ENCODE data around the gene SDCBP2.

The SDCBP2 gene

DNA sequence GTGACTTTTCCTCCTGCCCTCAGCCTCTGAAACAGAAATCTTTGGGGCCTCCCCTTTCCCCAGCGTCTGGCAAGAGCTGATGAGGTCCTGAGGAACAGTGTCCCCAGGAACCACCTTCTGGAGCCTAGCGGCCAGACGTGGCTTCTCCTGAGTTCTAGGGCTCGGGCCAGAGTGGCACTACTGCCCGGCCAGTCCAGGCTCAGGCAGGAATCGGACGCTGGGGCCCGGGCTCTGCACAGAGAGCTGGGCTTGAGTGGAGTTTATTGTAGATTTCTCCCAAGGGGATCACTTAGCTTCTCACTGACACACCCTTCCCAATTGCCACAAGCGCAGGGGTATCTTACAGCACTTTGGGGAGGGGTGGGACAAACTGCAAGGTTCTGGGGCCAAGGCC, 20.2 kb downstream of the SDCBP2 start:
- no peak for DNase-seq (ENCODE audit: extremely low spot score)
- ChIA-PET CTCF (interaction anchor here (0.5 kb wide), 1 partner anchor 10 kb away, joined by 4 read pairs; no protein-coding TSS in a partner anchor), POLR2A (interaction anchor here (0.8 kb wide), 1 partner anchor 17 kb away, joined by 3 read pairs; no protein-coding TSS in a partner anchor)
- no peak for TF ChIP-seq ELF4 (IDR thresholded peaks at IDR 0.05)
- TF ChIP-seq FOXA1 (IDR thresholded peaks at IDR 0.05), result no peak
- no peak for TF ChIP-seq HDGF (IDR thresholded peaks at IDR 0.05; ENCODE audit: borderline replicate concordance)

DNA sequence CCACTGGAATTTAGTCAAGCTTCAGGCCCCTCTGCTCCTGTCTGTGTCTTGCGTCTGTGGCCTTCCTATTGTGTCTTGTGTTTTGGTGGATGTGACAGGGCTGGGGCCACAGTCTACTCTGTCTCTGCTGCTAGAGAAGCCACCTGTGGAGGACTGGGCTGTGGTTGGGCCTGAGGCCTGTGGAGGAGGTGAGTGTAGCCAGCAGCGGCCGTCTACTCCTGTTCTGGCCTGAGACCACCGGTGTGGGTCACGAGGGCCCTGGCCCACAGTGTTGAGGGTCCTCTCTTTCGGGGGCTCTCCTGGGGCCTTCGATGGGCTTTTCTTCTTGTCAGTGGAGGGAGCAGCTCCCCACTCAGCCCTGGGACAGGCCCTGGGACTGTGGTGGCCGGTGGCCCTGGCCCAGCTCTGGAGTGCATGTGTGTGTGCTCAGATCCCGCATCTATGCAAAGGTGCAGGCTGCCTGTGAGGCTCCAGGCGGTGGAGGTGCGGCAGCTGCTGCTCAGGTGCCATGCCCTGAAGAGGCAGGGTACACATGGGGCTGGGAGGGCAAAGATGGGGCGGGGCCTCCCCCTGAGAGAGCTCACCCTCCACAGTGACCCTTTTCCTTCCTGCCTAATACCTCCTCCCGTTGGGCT, 20.8 kb downstream of the SDCBP2 start:
- DNase-seq (ENCODE audit: extremely low spot score), result no peak
- POLR2A ChIA-PET, result interaction anchor here (0.8 kb wide), 1 partner anchor 18 kb away, joined by 3 read pairs; no protein-coding TSS in a partner anchor
- CTCF ChIA-PET, result interaction anchor here (0.5 kb wide), 1 partner anchor 9 kb away, joined by 4 read pairs; no protein-coding TSS in a partner anchor
- TF ChIP-seq NFRKB (IDR thresholded peaks at IDR 0.05), result no peak
- TF ChIP-seq SP1 (IDR thresholded peaks at IDR 0.05), result no peak
- no peak for TF ChIP-seq FOXK2 (IDR thresholded peaks at IDR 0.05)
- TF ChIP-seq, protein P1, sequence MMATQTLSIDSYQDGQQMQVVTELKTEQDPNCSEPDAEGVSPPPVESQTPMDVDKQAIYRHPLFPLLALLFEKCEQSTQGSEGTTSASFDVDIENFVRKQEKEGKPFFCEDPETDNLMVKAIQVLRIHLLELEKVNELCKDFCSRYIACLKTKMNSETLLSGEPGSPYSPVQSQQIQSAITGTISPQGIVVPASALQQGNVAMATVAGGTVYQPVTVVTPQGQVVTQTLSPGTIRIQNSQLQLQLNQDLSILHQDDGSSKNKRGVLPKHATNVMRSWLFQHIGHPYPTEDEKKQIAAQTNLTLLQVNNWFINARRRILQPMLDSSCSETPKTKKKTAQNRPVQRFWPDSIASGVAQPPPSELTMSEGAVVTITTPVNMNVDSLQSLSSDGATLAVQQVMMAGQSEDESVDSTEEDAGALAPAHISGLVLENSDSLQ (IDR thresholded peaks at IDR 0.05), result no peak
- no peak for TF ChIP-seq ZNF384 (IDR thresholded peaks at IDR 0.05)
- TF ChIP-seq BHLHE40 (IDR thresholded peaks at IDR 0.05; ENCODE audit: borderline replicate concordance), result no peak
- TF ChIP-seq ARNT (IDR thresholded peaks at IDR 0.05), result no peak
- no peak for TF ChIP-seq FOXM1 (IDR thresholded peaks at IDR 0.05; ENCODE audit: borderline replicate concordance)

DNA sequence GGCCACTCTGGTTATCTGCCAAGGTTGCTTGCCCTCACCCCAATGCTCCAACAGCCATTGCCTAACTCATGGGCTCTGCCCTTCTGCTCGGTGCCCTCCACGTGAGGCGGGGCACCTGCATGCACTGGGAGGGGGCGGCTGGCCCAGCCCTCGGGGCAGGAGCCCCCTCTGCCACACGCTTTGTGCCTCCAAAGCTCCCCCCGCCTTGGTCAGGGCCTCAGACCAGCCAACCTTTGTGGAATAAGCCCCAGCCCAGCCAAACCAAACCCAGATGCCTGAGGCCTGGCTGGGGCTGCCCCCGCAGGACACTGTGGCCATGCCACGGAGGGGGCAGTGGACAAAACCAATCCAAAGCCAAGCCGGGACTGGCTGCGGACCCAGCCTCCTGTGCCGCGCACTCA, 21.4 kb downstream of the SDCBP2 start:
- ChIA-PET CTCF (no interaction called here), POLR2A (no interaction called here)
- DNase-seq (ENCODE audit: extremely low spot score), result no peak
- TF ChIP-seq FOXM1 (IDR thresholded peaks at IDR 0.05; ENCODE audit: borderline replicate concordance) (no peak), CTBP1 (IDR thresholded peaks at IDR 0.05; ENCODE audit: borderline replicate concordance) (no peak), BHLHE40 (IDR thresholded peaks at IDR 0.05; ENCODE audit: borderline replicate concordance) (no peak)

DNA sequence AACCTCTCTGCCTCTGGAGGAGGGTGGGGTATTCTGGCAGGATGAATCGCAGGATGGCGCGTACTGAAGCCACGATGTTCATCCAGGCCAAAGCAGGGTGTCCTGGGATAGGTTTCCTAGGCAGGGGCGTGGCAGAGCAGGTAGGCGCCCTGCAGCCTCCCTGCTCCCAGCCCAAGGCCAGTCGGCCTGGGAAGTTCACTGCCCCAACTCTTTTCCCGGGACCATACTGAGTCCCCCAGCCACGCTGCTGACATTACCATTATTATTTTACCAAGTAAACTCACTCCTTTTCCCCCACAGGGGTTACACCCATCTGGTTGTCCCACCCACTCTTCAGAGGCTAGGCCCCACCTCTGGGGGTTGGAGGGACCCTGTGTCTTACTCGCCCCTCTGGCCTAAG, 21.8 kb downstream of the SDCBP2 start:
- TF ChIP-seq BHLHE40 (IDR thresholded peaks at IDR 0.05; ENCODE audit: borderline replicate concordance), result no peak
- TF ChIP-seq LEF1 (IDR thresholded peaks at IDR 0.05; ENCODE audit: borderline replicate concordance), result no peak
- TF ChIP-seq FOXK2 (IDR thresholded peaks at IDR 0.05), result no peak
- TF ChIP-seq CTBP1 (IDR thresholded peaks at IDR 0.05; ENCODE audit: borderline replicate concordance), result no peak
- no peak for TF ChIP-seq ARNT (IDR thresholded peaks at IDR 0.05)
- TF ChIP-seq ZNF384 (IDR thresholded peaks at IDR 0.05), result no peak
- no peak for TF ChIP-seq SP1 (IDR thresholded peaks at IDR 0.05)
- TF ChIP-seq FOXM1 (IDR thresholded peaks at IDR 0.05; ENCODE audit: borderline replicate concordance), result no peak
- no peak for TF ChIP-seq ELF4 (IDR thresholded peaks at IDR 0.05)
- TF ChIP-seq TARDBP (IDR thresholded peaks at IDR 0.05), result no peak
- TF ChIP-seq, protein P1 (IDR thresholded peaks at IDR 0.05), result no peak
- no peak for TF ChIP-seq L3MBTL2 (conservative IDR thresholded peaks at IDR 0.05)
- no peak for TF ChIP-seq HDGF (IDR thresholded peaks at IDR 0.05; ENCODE audit: borderline replicate concordance)
- no peak for TF ChIP-seq FOXA1 (IDR thresholded peaks at IDR 0.05)
- TF ChIP-seq SUZ12 (IDR thresholded peaks at IDR 0.05), result no peak
- no peak for TF ChIP-seq NFRKB (IDR thresholded peaks at IDR 0.05)
- ChIA-PET POLR2A (no interaction called here), CTCF (no interaction called here)
- DNase-seq (ENCODE audit: extremely low spot score), result no peak

DNA sequence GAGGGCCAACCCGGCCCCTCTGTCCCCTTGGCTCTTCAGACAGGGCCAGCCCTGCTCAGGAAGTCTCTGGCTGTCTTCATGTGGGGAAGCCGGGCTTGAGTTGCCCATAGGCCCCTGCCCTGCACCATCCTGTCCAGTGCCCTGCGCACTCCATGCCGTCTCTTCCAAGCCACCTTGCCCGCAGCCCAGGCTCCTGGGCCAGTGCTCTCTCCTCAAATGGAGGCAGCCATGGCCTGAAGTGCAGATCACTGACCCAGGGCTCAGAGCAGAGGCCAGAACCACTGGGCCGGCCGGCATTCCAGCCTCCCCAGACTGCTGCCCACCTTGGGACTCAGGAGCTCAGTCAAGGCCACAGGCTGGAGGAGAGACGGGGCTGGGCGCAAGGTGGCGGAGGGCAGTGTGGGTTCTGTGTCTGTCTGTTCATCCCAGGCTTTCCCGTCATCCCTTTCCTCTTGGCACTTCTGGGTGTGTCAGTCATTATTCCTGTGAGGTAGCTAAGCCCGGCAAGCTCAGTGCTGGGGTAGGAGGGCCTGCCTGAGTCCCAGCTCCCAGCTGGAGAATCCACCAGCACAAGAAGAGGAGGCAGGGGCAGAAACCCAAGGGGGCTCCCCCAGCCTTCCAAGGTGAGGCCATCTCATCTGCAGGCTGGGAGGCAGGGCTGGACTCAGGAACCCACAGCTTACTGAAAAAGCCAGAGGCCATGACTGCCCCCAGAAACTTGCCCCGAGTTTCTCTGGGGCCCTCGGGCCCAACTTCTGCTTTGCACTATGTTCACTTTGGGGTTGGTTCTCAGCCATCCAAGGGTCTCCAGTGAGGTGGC, 22.4 kb downstream of the SDCBP2 start:
- POLR2A ChIA-PET, result no interaction called here
- CTCF ChIA-PET, result no interaction called here

DNA sequence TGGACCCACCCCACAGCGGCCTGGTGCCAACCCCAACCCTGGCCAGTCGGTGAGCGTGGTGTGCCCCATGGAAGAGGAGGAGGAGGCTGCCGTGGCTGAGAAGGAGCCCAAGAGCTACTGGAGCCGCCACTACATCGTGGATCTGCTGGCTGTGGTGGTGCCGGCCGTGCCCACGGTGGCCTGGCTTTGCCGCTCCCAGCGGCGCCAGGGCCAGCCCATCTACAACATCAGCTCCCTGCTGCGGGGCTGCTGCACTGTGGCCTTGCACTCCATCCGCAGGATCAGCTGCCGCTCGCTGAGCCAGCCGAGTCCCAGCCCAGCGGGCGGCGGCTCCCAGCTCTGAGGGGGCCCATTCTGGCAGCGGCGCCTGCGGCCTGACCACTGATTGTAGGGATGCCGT, 23.2 kb downstream of the SDCBP2 start:
- no peak for TF ChIP-seq ZNF384 (IDR thresholded peaks at IDR 0.05)
- TF ChIP-seq ARNT (IDR thresholded peaks at IDR 0.05), result no peak
- no peak for TF ChIP-seq FOXM1 (IDR thresholded peaks at IDR 0.05; ENCODE audit: borderline replicate concordance)
- TF ChIP-seq L3MBTL2 (conservative IDR thresholded peaks at IDR 0.05), result no peak
- POLR2A ChIA-PET, result no interaction called here

More for the DNA sequence above, 22.4 kb downstream of the SDCBP2 start:
- no peak for DNase-seq (ENCODE audit: extremely low spot score)
- TF ChIP-seq ZNF384 (IDR thresholded peaks at IDR 0.05) (no peak), ARNT (IDR thresholded peaks at IDR 0.05) (no peak), ELF4 (IDR thresholded peaks at IDR 0.05) (no peak), BHLHE40 (IDR thresholded peaks at IDR 0.05; ENCODE audit: borderline replicate concordance) (no peak), FOXM1 (IDR thresholded peaks at IDR 0.05; ENCODE audit: borderline replicate concordance) (no peak), FOXK2 (IDR thresholded peaks at IDR 0.05) (no peak), SUZ12 (IDR thresholded peaks at IDR 0.05) (no peak), TARDBP (IDR thresholded peaks at IDR 0.05) (no peak), NFRKB (IDR thresholded peaks at IDR 0.05) (no peak), FOXA1 (IDR thresholded peaks at IDR 0.05) (no peak), L3MBTL2 (conservative IDR thresholded peaks at IDR 0.05) (no peak), HDGF (IDR thresholded peaks at IDR 0.05; ENCODE audit: borderline replicate concordance) (no peak), SP1 (IDR thresholded peaks at IDR 0.05) (no peak), CTBP1 (IDR thresholded peaks at IDR 0.05; ENCODE audit: borderline replicate concordance) (no peak)

More for the DNA sequence above, 23.2 kb downstream of the SDCBP2 start:
- DNase-seq (ENCODE audit: extremely low spot score), result no peak
- CTCF ChIA-PET, result no interaction called here

All from HEK293T (cell line).